ENCODE results near the gene DLGAP1. TPM values are rescaled to one million over a fixed set of nuclear protein-coding genes. Genes with fewer than 3 reads are reported as not detected.

The DLGAP1 gene
- total RNA-seq, 1 experiment from 2014 or later: 23.2 TPM

- H4K5ac ChIP-seq (ENCODE audit: insufficient read length, low read depth, low read length): no peak overlapping the region
- H2BK20ac ChIP-seq (ENCODE audit: low read depth, low read length, poor library complexity, severe bottlenecking): no peak overlapping the region
- no peak overlapping the region for H3K23ac ChIP-seq (ENCODE audit: insufficient read length, low read depth, low read length)
- H2AK5ac ChIP-seq (ENCODE audit: insufficient read length, low read length): no peak overlapping the region
- H2BK5ac ChIP-seq (ENCODE audit: insufficient read length, low read length): no peak overlapping the region
- no peak overlapping the region for H3K4ac ChIP-seq (ENCODE audit: low read depth, low read length)
- H2BK120ac ChIP-seq (ENCODE audit: low read depth, low read length, poor library complexity, severe bottlenecking): no peak overlapping the region
- H4K20me1 ChIP-seq (ENCODE audit: control insufficient read depth, insufficient read depth, insufficient read length): no peaks in the 10 kb centered on the region
- no peak for DNase-seq
- Mint-ChIP-seq H3K27ac (peak overlapping the region in 1 of 3 experiments; percentile 27; a peak in 3 of 7 replicates), H3K4me3 (no peak overlapping the region), H3K27me3 (ENCODE audit: low read depth) (peaks cover 19% of the 10 kb centered on the region), H3K9me3 (no peaks in the 10 kb centered on the region), H3K36me3 (ENCODE audit: insufficient read depth in 1 of 3, low read depth in 3 of 3) (no peaks in the 10 kb centered on the region; a peak in 1 of 7 replicates), H3K4me1 (peaks cover 80 to 81% of the 10 kb centered on the region in 2 experiments)
- H2BK15ac ChIP-seq (ENCODE audit: low read depth, low read length): no peak overlapping the region
- no CpG with 5 or more reads among the region's 11 CpGs for WGBS (ENCODE audit: extremely low coverage, insufficient read length, low lambda C conversion rate)
- no peaks in the 10 kb centered on the region for H3K79me2 ChIP-seq (ENCODE audit: insufficient read depth, low read length)
- H4K8ac ChIP-seq (replicated peaks; ENCODE audit: insufficient read length, low read depth, low read length): no peak overlapping the region
- no peak overlapping the region for H3K9ac ChIP-seq (ENCODE audit: extremely low read depth, insufficient read length, low read length)
- H4K91ac ChIP-seq (ENCODE audit: insufficient read length, low read depth, low read length): no peak overlapping the region
- no peak overlapping the region for H3K14ac ChIP-seq (ENCODE audit: insufficient read depth, low read length)
- peaks cover 9% of the 10 kb centered on the region; the same call in 1 of the 2 replicates for H3K27me3 ChIP-seq (ENCODE audit: insufficient read depth, low read length)
- H3K23me2 ChIP-seq (ENCODE audit: insufficient read length, low read depth, low read length, poor library complexity, severe bottlenecking): no peaks in the 10 kb centered on the region
- H3K4me1 ChIP-seq (ENCODE audit: insufficient read depth, low read length): peaks cover 7% of the 10 kb centered on the region
- TF ChIP-seq CTCF (conservative IDR thresholded peaks at IDR 0.05): no peak
- H3K56ac ChIP-seq (ENCODE audit: insufficient read length, low read depth, low read length): no peak overlapping the region
- H3K4me2 ChIP-seq (ENCODE audit: insufficient read depth, insufficient read length, low read length): no peak overlapping the region
- no peak overlapping the region for H2BK12ac ChIP-seq (ENCODE audit: insufficient read length, low read depth, low read length)
- no peak overlapping the region for H3K18ac ChIP-seq (ENCODE audit: insufficient read length, low read depth, low read length)
- no peak overlapping the region for H3K27ac ChIP-seq (ENCODE audit: insufficient read length, low read depth, low read length)
- H3K79me1 ChIP-seq (ENCODE audit: insufficient read depth, low read depth, low read length, poor library complexity, severe bottlenecking): no peaks in the 10 kb centered on the region
- no peaks in the 10 kb centered on the region for H3K9me3 ChIP-seq (ENCODE audit: control insufficient read depth, low read depth, low read length)
- H3T11ph ChIP-seq (ENCODE audit: low read length): no peak overlapping the region
- no peak overlapping the region for H2AFZ ChIP-seq (ENCODE audit: low read length)
These were observed 218.0 kb downstream of the DLGAP1 start for GRCh38 chr18:4236940-4237663.
